GM11168 (cell line): ENCODE measurements around the gene FAM120AOS.

Experiments used
- in situ Hi-C: fragments of 300-500 bp; cut with MboI; formaldehyde crosslinking; loops from one replicate; pipeline ENCODE4 v1.12.0; 2022; ENCODE audit warnings: low sequenced_read_pairs; ENCODE audit not compliant: unreplicated experiment

FAM120AOS gene

DNA sequence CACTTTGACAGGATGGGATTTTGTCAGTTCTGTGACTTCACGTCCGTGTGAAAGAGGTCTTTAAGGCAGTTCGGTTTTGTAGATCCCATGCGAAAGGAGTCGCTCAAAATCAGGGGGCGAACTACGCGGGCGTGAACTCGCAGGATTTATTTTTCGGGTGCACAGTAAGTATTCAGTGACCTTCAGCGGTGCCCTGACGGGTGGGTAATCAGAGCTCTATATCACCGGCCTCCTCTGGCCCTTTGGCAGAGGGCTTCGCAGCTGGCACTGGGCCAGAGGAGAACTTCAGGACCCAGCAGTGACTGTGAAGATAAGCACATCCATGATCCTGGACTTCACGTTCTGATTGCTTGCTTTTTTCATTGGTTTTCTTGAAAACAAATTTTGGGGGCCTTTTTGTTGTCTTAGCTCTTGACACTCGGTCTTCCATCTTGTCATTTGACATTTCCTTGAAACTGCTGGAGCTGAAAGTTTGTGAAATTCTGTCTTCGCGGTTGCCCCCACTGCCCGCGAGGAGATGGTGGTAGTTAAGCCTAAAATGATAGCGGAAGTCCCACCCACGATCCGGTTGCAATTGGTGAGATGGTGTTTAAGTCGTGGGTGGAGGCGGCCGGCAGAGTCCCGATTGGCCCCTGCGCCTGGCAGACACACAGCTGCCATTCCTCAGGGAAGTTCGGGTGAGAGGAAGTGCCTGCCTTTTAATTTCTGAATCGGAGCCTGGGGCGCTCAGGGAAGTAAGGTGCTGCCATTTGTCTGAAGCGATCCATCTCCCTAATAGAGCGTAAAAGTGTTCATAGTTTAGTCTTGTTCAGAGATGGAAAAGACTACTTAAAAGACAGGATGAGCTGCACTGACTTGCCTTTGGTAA, at the start of gene FAM120AOS:
FAM120AOS (minus strand) TSS at position 535 of the 868 bp plus-strand sequence. CDS start 872 bp downstream, outside the sequence.
- in situ Hi-C loops: no loop called here

DNA sequence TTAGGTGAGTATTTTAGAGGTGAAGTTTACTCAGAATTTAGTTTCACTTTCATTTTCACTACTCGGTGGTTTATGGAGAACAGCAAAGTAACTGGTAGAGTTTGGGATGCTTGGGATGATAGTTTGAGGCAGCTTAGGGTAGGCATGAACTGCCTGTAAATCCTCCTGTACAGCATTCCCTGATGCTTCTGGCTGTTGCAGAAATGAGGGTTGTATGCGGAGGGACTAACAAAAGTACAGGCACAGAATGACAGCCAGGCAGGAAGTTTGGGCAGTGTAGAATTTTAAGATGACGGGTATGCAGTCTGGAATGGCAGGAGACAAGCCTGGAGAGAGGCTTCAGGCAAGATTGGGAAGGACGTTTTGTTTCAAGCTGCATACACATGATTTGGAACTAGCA, 48.0 kb upstream of the FAM120AOS start:
- in situ Hi-C loops: no loop called here

DNA sequence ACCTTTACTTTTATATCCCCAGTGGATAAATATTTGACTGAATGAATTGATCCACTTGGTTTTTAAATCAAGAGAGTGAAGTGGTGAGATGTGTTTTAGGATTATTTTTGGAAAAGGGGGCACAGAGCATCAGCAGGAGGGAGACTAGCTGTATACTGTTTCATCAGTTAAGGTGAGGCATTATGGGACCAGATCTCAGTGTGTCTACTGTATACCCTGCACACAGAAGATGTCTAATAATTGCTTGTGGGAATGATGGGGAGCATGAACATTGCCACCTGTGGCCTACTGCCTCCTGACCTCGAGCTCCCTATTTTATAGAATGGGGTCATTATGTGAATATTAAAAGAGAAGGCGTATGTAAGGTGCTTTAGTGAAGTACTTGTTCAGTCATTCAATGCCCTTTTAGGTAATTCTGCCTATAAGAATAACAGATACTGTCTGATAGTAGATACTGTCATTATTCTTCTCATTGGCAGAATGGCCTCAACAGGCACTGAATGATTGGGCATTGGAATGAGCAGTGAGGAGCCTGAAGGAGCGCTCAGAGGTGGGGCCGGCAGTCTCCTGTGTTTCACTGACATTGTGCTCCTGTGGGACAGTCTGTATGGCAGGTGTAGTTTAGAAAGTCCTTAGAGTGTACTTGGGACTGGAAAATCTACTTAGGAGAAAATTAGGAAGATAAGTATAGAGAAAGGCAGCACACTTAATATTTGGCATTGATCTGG, 47.4 kb upstream of the FAM120AOS start:
- in situ Hi-C loops: no loop called here

DNA sequence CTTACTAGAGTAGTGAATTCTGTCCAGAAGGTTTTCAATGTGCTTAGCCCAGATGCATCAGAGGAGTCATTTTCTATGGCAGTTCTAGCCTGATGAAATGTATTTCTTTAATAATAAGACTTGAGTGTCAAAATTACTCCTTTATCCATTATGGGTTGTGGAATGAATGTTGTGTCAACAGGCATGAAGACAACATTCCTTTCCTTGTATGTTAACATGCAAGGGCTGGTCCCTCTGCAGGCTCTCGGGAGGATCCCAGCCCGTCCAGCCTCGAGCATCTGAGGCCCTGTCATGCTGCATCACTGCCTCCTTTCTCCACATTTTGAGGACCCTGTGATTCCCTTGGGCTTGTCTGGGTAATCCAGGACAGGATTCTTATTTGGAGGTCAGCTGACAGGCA, 42.9 kb upstream of the FAM120AOS start:
- in situ Hi-C loops: no loop called here

DNA sequence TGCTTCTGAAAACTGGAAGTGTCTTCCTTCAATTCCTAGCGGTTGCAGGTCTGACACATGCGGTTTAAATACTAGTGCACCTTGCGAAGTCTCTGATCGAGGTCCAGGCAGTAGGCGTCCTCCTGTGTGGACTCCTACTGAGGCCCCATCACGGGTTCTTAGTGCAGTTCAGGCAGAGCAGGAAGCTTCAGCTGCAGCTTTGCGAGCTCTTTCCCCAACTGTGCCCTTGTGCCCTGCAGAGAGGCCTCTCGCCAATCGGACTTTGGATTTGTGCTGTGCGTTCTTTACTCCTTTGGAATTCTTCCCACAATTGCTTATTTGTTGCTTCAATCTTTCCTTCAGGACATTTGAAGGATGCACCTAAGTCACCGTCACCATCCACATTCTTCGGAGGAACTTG, 40.6 kb upstream of the FAM120AOS start:
- in situ Hi-C loops: no loop called here

DNA sequence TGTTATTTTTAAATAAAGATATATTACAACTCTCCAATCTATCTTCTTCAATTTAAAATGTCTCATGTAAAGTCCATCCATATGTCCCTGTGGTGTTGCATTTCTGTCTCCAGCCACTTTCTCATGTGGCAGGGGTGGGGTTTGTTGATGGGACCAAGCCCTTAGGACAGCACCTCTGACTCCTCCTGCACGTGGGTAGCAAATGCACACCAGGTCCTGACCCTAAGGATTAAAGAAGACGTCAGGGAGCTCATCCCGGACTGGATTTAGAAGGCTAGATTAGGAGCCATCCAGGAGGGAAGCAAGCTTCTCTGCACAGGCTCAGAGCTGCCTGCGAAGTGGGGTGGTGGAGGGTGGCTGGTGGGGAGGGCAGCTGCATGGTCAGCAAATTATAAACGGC, 38.9 kb upstream of the FAM120AOS start:
- in situ Hi-C loops: no loop called here

DNA sequence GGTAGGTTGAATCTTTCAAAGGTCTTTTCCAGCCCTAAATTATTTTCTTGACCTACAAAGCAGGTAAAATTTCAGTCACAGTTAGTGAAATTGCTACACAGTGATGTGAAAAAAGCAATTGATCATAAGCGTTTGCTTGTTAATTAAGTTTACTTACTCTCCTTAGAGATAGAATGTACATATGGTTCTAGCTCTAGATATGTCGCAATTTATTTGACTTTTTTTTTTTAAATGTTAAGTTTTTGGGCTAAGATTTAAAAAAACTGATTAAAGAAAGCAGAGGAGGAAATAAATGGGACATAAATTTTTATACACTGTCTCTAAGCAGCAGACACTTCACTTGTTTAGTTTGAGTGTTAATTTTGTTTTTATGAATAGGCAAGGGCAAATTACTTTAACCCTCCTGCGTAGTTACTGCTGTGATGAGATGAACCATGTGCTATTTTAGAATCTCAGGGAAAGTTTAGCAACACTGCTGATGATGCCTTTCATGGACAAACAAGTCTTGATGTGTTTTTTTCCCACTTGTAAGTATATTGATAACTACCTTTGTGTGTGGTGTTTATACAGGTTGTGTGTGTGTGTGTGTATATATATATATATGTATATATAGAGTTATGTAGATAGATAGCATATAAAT, 38.3 kb upstream of the FAM120AOS start:
- in situ Hi-C loops: no loop called here

DNA sequence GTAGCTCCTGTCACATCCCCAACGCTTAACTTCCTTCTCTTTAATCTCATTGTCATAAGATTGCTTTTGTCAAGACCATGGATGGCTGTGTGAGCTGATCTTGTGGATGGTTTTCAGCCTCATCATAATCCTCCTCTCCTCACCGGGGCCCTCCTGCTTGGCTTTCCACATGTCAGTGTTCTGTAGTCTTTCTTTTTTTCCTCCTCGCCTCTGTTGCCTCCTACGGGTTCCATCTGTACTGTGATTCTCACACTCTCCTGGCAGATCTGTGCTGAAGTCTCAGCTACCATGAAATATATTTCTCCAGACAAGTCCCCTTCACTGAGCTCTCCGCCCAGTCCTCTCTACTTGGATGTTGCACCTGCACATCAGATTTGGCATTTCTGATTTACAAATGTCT, 34.9 kb upstream of the FAM120AOS start:
- in situ Hi-C loops: no loop called here

DNA sequence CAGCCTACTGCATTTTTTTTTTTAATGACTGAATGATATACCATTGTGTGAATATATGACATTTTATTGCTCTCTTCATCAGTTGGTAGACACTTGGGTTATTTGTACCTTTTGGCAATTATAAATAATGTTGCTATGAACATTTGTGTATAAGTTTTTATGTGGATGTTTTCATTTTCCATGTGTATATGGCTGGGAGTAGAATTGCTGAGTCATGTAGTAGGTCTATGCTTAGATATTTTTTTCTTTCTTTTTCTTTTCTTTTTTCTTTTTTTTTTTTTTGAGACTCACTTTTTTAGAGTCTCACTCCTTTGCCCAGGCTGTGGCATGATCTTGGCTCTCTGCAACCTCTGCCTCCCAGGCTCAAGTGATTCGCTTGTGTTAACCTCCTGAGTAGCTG, 32.9 kb upstream of the FAM120AOS start:
- in situ Hi-C loops: no loop called here

DNA sequence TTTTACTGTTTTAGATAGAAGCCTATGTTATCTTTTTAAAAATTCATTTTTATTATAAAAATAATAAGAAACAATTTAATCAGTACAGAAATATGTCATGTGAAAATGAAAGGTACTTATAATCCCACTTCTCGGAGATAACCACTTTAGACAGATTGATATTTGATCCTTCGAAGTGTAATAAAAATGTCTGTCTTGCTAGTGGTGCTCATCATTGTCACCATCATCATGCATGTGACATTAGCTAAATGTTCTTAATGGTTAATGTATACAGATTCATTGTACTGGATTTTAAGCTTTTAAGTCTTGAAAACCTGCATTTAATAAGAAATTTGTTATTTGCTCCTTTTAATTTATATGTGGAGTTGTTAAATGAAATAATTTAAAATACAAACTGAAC, 30.1 kb upstream of the FAM120AOS start:
- in situ Hi-C loops: loop anchor here (5.0 kb wide), 1 partner anchor 74 kb away; no protein-coding TSS in a partner anchor

DNA sequence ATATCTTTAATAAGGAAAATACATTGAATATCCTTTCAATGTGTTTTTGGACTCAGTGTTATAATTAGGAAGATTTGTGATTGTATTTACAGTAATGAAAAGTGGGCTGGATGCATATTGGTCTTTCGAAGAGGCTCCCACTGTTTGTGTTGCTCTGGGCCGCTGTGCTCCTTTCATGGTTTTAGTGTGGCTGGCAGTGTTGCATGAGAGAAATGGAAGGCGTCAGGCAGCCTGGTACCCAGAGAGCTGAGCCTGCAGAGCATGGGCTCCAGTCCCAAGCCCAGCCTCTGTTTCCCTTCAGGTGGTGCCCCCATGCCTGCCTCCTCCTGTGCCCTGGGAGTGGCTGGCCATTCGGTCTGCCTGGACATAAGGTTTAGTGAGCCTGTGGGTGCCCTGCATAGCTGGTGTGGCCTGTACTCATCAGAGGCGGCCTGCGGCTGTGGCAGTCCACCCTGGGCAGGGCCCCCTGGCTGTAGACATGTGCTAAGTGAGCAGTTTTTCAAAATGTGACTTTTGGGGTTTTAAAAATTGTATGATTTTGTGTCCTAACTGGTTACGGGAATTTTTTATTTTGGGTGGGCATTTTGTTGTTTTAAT, 27.4 kb upstream of the FAM120AOS start:
- in situ Hi-C loops: loop anchor here (5.0 kb wide), 1 partner anchor 76 kb away; no protein-coding TSS in a partner anchor

DNA sequence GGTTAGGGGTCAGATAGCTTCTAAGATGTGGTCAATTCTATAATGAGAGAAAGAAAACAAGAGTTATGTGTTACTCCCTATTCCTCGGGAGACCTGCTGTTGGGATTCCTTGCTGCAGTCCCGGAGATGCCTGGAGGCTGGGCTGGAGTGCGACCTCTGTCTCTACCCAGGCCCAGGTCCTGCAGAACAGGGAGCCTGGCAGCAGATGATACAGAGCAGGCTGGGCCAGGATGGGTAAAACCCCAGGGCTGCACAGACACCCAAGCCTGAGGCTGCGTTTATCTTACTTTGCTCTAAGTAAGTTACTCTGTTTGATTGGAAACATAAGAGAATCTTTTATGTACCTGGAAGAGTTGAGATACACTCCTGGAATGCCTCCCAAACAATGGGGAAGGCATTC, 26.9 kb upstream of the FAM120AOS start:
- in situ Hi-C loops: loop anchor here (5.0 kb wide), 1 partner anchor 77 kb away; no protein-coding TSS in a partner anchor

DNA sequence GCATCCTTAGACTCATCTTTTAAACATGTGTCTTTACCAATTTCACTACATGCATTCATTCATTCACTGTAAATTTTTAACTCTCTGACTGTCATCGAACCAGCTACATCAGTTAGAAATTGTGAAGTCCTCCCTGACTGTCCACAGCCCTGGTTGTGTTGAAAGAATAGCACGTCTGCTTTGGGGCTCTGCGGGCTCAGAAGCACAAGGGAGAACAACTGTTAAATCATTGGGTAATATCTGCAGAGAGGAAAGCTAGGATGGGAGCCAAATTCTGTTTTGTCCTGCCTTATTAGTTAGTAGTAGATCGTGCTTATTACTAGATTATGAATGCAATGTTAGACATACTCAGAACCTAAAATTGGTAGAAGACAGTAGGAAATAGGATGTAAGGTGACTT, 26.3 kb upstream of the FAM120AOS start:
- in situ Hi-C loops: loop anchor here (5.0 kb wide), 1 partner anchor 78 kb away; no protein-coding TSS in a partner anchor

DNA sequence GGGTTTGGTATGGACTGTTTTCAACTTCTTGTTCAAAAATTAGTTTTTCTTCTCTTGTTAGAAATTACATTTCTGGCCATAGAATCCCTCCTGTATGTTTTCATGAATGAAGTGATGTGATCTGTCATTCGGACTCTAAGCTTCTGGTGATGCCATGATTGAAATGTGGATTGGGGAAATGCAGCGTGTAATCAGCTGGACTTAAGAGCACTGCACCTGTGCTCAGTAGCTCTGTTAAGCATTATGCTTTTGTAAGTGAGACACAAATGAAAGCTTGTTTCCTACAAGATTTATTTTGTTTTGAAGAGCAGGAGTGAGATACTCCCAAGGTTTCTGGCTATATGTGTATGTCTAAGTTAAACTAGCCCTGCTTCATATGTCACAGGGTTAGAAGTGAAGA, 24.0 kb upstream of the FAM120AOS start:
- in situ Hi-C loops: no loop called here

DNA sequence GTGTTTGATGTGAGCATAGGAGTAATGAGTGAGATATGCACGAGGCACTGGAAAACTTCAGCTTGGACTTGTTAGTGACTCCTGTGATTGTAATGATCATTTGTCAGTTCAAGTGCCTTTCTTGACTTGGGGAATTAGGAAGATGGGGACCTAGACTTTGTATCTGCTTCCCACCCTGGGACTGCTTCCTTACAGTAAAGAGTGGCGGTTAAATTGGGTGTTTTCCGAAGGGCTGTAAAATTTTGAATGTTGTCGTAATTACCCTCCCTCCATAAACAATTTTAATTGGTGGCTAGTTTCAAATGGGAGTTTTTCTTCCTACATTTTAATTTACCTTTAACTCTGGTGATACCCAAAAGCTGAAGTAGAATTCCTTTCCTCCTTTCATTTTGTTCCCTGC, 23.5 kb upstream of the FAM120AOS start:
- in situ Hi-C loops: no loop called here

DNA sequence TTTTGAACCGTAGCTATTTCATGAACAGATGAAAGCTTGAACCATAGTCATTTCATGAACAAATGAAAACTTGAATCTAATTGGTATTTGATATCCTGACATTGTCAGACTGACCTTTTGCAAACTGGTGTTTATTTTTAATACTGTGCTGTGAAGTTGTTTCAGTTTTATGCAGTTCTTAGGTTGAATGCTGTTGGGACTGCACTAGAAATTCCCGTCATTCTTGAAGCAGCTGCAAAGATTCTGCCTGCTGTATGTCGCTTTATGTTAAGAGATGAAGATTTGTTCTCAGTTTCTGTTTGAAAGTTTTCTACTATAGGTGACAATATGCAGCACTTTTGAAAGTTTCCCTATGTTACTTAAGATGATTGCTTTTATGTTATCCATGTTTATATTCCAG, 22.5 kb upstream of the FAM120AOS start:
- in situ Hi-C loops: no loop called here

DNA sequence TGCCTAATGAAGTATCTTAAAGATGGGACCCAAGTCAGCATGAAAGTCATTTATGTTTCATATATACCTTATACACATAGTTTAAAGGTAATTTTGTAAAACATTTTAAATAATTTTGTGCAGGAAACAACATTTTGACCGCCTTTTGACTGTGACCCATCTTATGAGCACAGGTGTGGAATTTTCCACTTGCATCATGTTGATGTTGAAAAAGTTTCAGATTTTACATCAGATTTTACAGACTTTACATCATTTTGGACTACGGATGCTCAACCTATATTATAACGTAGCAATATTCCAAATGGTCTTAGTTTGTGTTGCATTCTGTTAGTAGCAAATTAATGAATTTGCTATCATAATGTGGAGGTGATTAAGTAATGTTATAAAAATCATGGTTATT, 21.7 kb upstream of the FAM120AOS start:
- in situ Hi-C loops: no loop called here

DNA sequence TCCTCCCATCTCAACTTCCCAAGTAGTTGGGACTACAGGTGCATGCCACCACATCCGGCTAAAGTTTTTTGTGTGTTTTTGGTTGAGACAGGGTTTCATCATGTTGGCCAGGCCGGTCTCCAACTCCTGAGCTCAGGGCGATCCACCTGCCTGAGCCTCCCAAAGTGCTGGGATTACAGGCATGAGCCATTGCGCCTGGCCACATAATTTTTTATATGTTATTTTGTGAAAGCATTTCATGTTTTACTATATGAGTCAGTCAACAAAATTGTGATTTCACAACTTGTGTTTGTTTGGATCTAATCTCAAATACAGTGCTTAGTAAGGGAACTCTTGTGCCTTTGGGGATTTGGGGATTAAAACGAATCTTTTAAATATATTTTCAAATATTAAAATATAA, 20.0 kb upstream of the FAM120AOS start:
- in situ Hi-C loops: no loop called here

DNA sequence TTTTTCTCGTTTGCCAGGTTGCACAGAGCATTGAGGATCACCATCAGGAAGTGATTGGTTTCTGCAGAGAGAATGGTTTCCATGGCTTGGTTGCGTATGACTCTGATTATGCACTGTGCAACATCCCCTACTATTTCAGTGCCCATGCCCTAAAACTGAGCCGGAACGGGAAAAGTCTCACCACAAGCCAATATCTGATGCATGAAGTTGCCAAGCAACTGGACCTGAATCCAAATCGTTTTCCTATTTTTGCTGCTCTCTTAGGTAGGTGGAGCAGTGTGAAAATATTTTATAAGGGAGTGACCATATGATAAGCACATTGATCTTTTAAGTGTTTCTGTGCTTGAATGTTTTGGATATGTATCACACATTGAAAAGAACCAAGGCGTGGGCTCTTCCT, 17.7 kb upstream of the FAM120AOS start:
- in situ Hi-C loops: no loop called here

DNA sequence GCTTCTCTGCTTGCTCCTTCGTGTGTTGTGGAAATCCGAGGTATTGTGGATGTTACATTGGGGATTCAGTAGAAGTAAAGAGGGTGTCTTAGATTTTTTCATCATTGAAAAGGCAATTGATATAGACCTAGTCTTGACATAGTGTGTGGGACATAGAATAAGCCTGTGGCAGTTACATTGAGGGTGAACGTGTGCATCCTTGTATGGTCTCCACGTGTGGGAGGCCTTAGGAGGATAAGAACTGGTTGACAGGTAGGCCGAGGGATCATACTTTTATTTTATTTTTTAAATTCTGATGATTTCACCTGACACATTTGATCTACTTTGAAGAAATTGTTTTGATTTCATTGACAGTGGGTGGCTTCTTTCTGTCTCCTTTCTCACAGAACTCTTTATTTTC, 17.0 kb upstream of the FAM120AOS start:
- in situ Hi-C loops: no loop called here
